HG02970 (cell line): ENCODE data around the gene TSFM.

Experiments
- ATAC-seq: cut with Tn5 transposase; IDR thresholded peaks from one replicate; pipeline ENCODE4 v1.9.1; 2021; ENCODE audit warnings: mild to moderate bottlenecking, moderate library complexity, moderate number of reproducible peaks; ENCODE audit not compliant: unreplicated experiment, low FRiP score

The TSFM gene

GRCh38 chr12:57846285-57846576, 63.6 kb downstream of the TSFM start:
- no peak for ATAC-seq

- peak; percentile 41 for ATAC-seq
These were observed 64.2 kb downstream of the TSFM start, which contains the start of gene CTDSP2 for GRCh38 chr12:57846577-57847319. CTDSP2 (minus strand) TSS chr12:57846729; CDS start chr12:57846435, 294 bp downstream.
